CD4-positive, alpha-beta T cell (primary cell): ENCODE results near the gene ZCCHC18. TPM values are rescaled to one million over a fixed set of nuclear protein-coding genes. Genes with fewer than 3 reads are reported as not detected.
A peak's percentile ranks its signal among the peaks of the same experiment; 100 is the strongest.

Experiments used
- ATAC-seq: fragments of 200-7000 bp; cut with Tn5 transposase; one replicate; pipeline ENCODE4 v1.10.0; 2022; ENCODE audit warnings: mild to moderate bottlenecking; ENCODE audit not compliant: poor library complexity
- CTCF ChIA-PET: fragments of 350-600 bp; sonication (Branson Sonifier 250); formaldehyde crosslinking; loops from one replicate; lab custom pipeline; 2021; ENCODE audit warnings: antibody characterized with exemption, inconsistent platforms; lab: Charles Lee
- POLR2A ChIA-PET: fragments of 350-600 bp; sonication (Branson Sonifier 250); formaldehyde crosslinking; loops from one replicate; lab custom pipeline; 2021; ENCODE audit warnings: antibody characterized with exemption, inconsistent platforms; lab: Charles Lee
- DNase-seq, 14 experiments: peaks; one replicate each; pipeline ENCODE4 v3.0.0-alpha.2; 2013 to 2020; ENCODE audit warnings: mixed read lengths in 2 of 14
- H3K27ac ChIP-seq, 2 donors: one replicate each; pipeline versions ENCODE4 v1.5.1 to v1.7.0; 2013; ENCODE audit warnings: low read length in 2 of 2, low read depth in 1 of 2, mild to moderate bottlenecking in 1 of 2
- H3K27me3 ChIP-seq, 2 experiments: 1 replicate in 1 of 2; 2 replicates in 1 of 2; pipeline versions ENCODE4 v1.6.1 to v1.7.0; 2013; ENCODE audit warnings: low read length in 2 of 2, control low read depth in 1 of 2, mild to moderate bottlenecking in 1 of 2, moderate library complexity in 1 of 2; ENCODE audit not compliant: insufficient read depth in 2 of 2, control insufficient read depth in 1 of 2
- H3K36me3 ChIP-seq: one replicate; pipeline ENCODE4 v1.6.1; 2013; ENCODE audit warnings: low read length, control low read depth; ENCODE audit not compliant: insufficient read depth
- H3K4me1 ChIP-seq: one replicate; pipeline ENCODE4 v1.6.1; 2013; ENCODE audit warnings: low read length, control low read depth; ENCODE audit not compliant: insufficient read depth
- H3K4me3 ChIP-seq: one replicate; pipeline ENCODE4 v1.5.1; 2013; ENCODE audit warnings: mild to moderate bottlenecking, low read length, moderate library complexity
- H3K9me3 ChIP-seq, 2 experiments: 1 replicate in 1 of 2; 2 replicates in 1 of 2; pipeline versions ENCODE4 v1.6.1 to v1.7.0; 2013; ENCODE audit warnings: low read length in 2 of 2, mild to moderate bottlenecking in 2 of 2, control low read depth in 1 of 2, moderate library complexity in 1 of 2; ENCODE audit not compliant: control insufficient read depth in 1 of 2, insufficient read depth in 1 of 2
- H3K27ac Mint-ChIP-seq: one replicate; pipeline ENCODE4 v1.8.0; 2020; ENCODE audit warnings: mixed read lengths
- H3K27me3 Mint-ChIP-seq: one replicate; pipeline ENCODE4 v1.8.0; 2021; ENCODE audit warnings: mixed read lengths
- H3K36me3 Mint-ChIP-seq: one replicate; pipeline ENCODE4 v1.8.0; 2021; ENCODE audit warnings: low read depth, mixed read lengths
- H3K4me1 Mint-ChIP-seq: one replicate; pipeline ENCODE4 v1.8.0; 2021; ENCODE audit warnings: low read depth, mixed read lengths
- H3K4me3 Mint-ChIP-seq: one replicate; pipeline ENCODE4 v1.8.0; 2020; ENCODE audit warnings: mild to moderate bottlenecking, mixed read lengths
- H3K9me3 Mint-ChIP-seq: one replicate; pipeline ENCODE4 v1.8.0; 2020; ENCODE audit warnings: mixed read lengths
- CTCF ChIP-seq: fragments of 200-600 bp; IDR thresholded peaks from one replicate; pipeline ENCODE4 v1.8.0; 2022; ENCODE audit warnings: antibody characterized with exemption, mild to moderate bottlenecking
- intact Hi-C, 2 experiments: fragments of 100-400 bp; cut with DNase I in 1 of 2; cut with micrococcal nuclease in 1 of 2; formaldehyde crosslinking; loops; one replicate each; pipeline versions ENCODE4 v1.15.1 to v1.9.0; 2023 to 2025; cut with DNase I, micrococcal nuclease
- total RNA-seq, 174 experiments: library from RNA in 2 of 174; stranded (reverse) in 2 of 174; gene quantifications; one replicate each; pipeline ENCODE4 v1.2.3 and lab custom pipeline; 2021 to 2026

Gene ZCCHC18
- total RNA-seq, 2 experiments from 2014 or later: 2.9 to 3.8 TPM

- H3K9me3 ChIP-seq: no peaks in the 10 kb centered on the region
- ChIA-PET CTCF (interaction anchor here (0.8 to 1.8 kb wide), 4 partner anchors 9 to 44 kb away, joined by 3 to 14 read pairs (median 4); partner anchors contain the start of gene SLC25A53), POLR2A (interaction anchor here (0.6 to 2.7 kb wide), 8 partner anchors 9 to 195 kb away, joined by 3 to 19 read pairs (median 4); partner anchors contain the start of gene SLC25A53)
- Mint-ChIP-seq H3K4me3 (peak overlapping the region; percentile 92), H3K27ac (peak overlapping the region; percentile 89), H3K36me3 (no peaks in the 10 kb centered on the region), H3K9me3 (no peaks in the 10 kb centered on the region), H3K4me1 (peaks cover 37% of the 10 kb centered on the region), H3K27me3 (no peaks in the 10 kb centered on the region)
- peak; percentile 37 for TF ChIP-seq CTCF
- H3K4me3 ChIP-seq: peak overlapping the region; percentile 72
- H3K27ac ChIP-seq: no peak overlapping the region
- peaks cover 42% of the 10 kb centered on the region for H3K4me1 ChIP-seq
- DNase-seq (peak in 13 of 14 experiments; percentile 34 to 77 (median 47)), ATAC-seq (peak; percentile 69)
- H3K36me3 ChIP-seq: no peaks in the 10 kb centered on the region
- intact Hi-C loops: loop anchor here in 1 of 2 experiments (1.0 to 5.0 kb wide), 2 partner anchors 15 to 44 kb away; partner anchors contain the start of gene SLC25A53
- no peaks in the 10 kb centered on the region for H3K27me3 ChIP-seq
These were observed 1.1 kb downstream of the ZCCHC18 start for GRCh38 chrX:104113222-104113965.

DNA sequence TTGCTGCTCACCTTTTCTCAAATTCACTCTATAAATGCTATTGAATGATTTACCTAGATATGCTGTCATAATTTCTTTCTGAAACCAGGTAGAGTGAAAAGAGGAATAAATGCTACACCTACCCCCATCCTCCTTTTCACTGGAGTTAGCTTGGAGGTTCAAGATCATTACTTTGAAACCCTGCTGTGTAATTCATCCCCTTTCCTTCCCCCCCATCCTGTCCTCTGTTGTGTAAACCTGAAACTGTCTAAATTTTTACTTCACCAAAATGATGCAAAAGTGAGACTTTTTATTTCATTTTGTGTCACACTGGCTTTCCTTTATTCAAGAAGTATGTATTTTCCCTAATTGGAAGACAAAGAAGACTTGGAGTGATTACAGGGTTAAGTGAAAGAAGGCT lies 5.4 kb downstream of the ZCCHC18 start:
- intact Hi-C loops: no loop called here
- peaks cover 2% of the 10 kb centered on the region for H3K36me3 Mint-ChIP-seq
- H3K4me3 ChIP-seq: no peak overlapping the region
- H3K4me3 Mint-ChIP-seq: no peak overlapping the region
- peaks cover 16% of the 10 kb centered on the region for H3K4me1 ChIP-seq
- no peak overlapping the region for H3K27ac ChIP-seq
- H3K9me3 Mint-ChIP-seq: no peaks in the 10 kb centered on the region
- H3K27ac Mint-ChIP-seq: no peak overlapping the region
- no peaks in the 10 kb centered on the region for H3K27me3 Mint-ChIP-seq
- DNase-seq (no peak), ATAC-seq (no peak)
- ChIA-PET CTCF (no interaction called here), POLR2A (no interaction called here)
- no peak for TF ChIP-seq CTCF
- no peaks in the 10 kb centered on the region for H3K36me3 ChIP-seq
- H3K4me1 Mint-ChIP-seq: peaks cover 19% of the 10 kb centered on the region
- H3K27me3 ChIP-seq: no peaks in the 10 kb centered on the region
- H3K9me3 ChIP-seq: no peaks in the 10 kb centered on the region

GRCh38 chrX:104118765-104119164 lies 6.4 kb downstream of the ZCCHC18 start:
- Histone ChIP-seq H3K27me3 (no peaks in the 10 kb centered on the region), H3K4me3 (no peak overlapping the region), H3K36me3 (no peaks in the 10 kb centered on the region), H3K27ac (no peak overlapping the region), H3K4me1 (peaks cover 16% of the 10 kb centered on the region), H3K9me3 (no peaks in the 10 kb centered on the region)
- Mint-ChIP-seq H3K27me3 (no peaks in the 10 kb centered on the region), H3K9me3 (no peaks in the 10 kb centered on the region), H3K36me3 (peaks cover 12% of the 10 kb centered on the region), H3K27ac (no peak overlapping the region), H3K4me3 (no peak overlapping the region), H3K4me1 (peaks cover 20% of the 10 kb centered on the region)
- DNase-seq (no peak), ATAC-seq (no peak)
- intact Hi-C loops: no loop called here
- ChIA-PET CTCF (no interaction called here), POLR2A (no interaction called here)
- TF ChIP-seq CTCF: no peak
